HepG2 (cell line): Measurements from ENCODE around the gene RASSF7. TPM values are rescaled to one million over a fixed set of nuclear protein-coding genes. Genes with fewer than 3 reads are reported as not detected.

Experiments
- GATAD1 ChIP-seq: IDR thresholded peaks from 2 replicates; pipeline ENCODE4 v1.6.1; 2016; ENCODE audit warnings: missing genetic modification reagents, missing compliant biosample characterization
- HNRNPK ChIP-seq: fragments of 200-400 bp; formaldehyde crosslinking; IDR thresholded peaks from 2 replicates; pipeline ENCODE4 v1.6.1; 2018; ENCODE audit warnings: low read length, low read depth, moderate library complexity, mild to moderate bottlenecking; ENCODE audit not compliant: poor library complexity, severe bottlenecking
- KAT8 ChIP-seq: IDR thresholded peaks from 2 replicates; pipeline ENCODE4 v1.6.1; 2016; ENCODE audit warnings: missing genetic modification reagents, missing compliant biosample characterization
- KDM5A ChIP-seq: fragments of 200-600 bp; sonication (generic); IDR thresholded peaks from 2 replicates; pipeline ENCODE4 v1.7.0; 2018; ENCODE audit warnings: antibody characterized with exemption, mild to moderate bottlenecking, low read length, borderline replicate concordance
- PAX8 ChIP-seq: sonication (generic); formaldehyde crosslinking; IDR thresholded peaks from 2 replicates; pipeline ENCODE4 v1.8.0; 2022; ENCODE audit warnings: mild to moderate bottlenecking, missing genetic modification reagents, borderline replicate concordance
- PHB2 ChIP-seq: fragments of 450-650 bp; IDR thresholded peaks from 2 replicates; pipeline ENCODE4 v1.6.1; 2018; ENCODE audit not compliant: partially characterized antibody
- PHF21A ChIP-seq: sonication (generic); formaldehyde crosslinking; IDR thresholded peaks from 2 replicates; pipeline ENCODE4 v1.5.0; 2020; ENCODE audit warnings: mild to moderate bottlenecking, missing genetic modification reagents
- RERE ChIP-seq: IDR thresholded peaks from 2 replicates; pipeline ENCODE4 v1.6.1; 2016; ENCODE audit warnings: low read depth, missing genetic modification reagents, missing compliant biosample characterization
- SALL1 ChIP-seq: sonication (generic); formaldehyde crosslinking; IDR thresholded peaks from 2 replicates; pipeline ENCODE4 v1.8.0; 2022; ENCODE audit warnings: mild to moderate bottlenecking, missing genetic modification reagents
- SRSF4 ChIP-seq: fragments of 200-400 bp; formaldehyde crosslinking; IDR thresholded peaks from one replicate; pipeline ENCODE4 v1.6.1; 2018; ENCODE audit warnings: mild to moderate bottlenecking, low read depth, low read length, moderate library complexity; ENCODE audit not compliant: poor library complexity, severe bottlenecking
- TCF7 ChIP-seq: sonication (generic); IDR thresholded peaks from 2 replicates; pipeline ENCODE4 v1.6.1; 2016; ENCODE audit warnings: antibody characterized with exemption, low read depth
- ZBTB3 ChIP-seq: sonication (generic); formaldehyde crosslinking; IDR thresholded peaks from 2 replicates; pipeline ENCODE4 v1.4.0; 2020; ENCODE audit warnings: low read depth, mild to moderate bottlenecking, moderate library complexity, missing genetic modification reagents, borderline replicate concordance
- ZKSCAN8 ChIP-seq: IDR thresholded peaks from 2 replicates; pipeline ENCODE4 v1.6.1; 2016; ENCODE audit warnings: borderline replicate concordance, missing genetic modification reagents, missing compliant biosample characterization
- ZNF224 ChIP-seq: sonication (generic); formaldehyde crosslinking; IDR thresholded peaks from 2 replicates; pipeline ENCODE4 v1.5.0; 2020; ENCODE audit warnings: mild to moderate bottlenecking, missing genetic modification reagents
- ZNF326 ChIP-seq: sonication (generic); formaldehyde crosslinking; IDR thresholded peaks from 2 replicates; pipeline ENCODE4 v1.4.0; 2020; ENCODE audit warnings: missing genetic modification reagents, borderline replicate concordance
- ZNF383 ChIP-seq: sonication (generic); formaldehyde crosslinking; IDR thresholded peaks from 2 replicates; pipeline ENCODE4 v1.4.0; 2020; ENCODE audit warnings: missing genetic modification reagents, mild to moderate bottlenecking, borderline replicate concordance
- ZNF724P ChIP-seq: sonication (generic); formaldehyde crosslinking; IDR thresholded peaks from 2 replicates; pipeline ENCODE4 v1.8.0; 2022; ENCODE audit warnings: missing genetic modification reagents, borderline replicate concordance
- ZSCAN25 ChIP-seq: sonication (generic); formaldehyde crosslinking; IDR thresholded peaks from 2 replicates; pipeline ENCODE4 v1.8.0; 2022; ENCODE audit warnings: mild to moderate bottlenecking, missing genetic modification reagents
- polyA plus RNA-seq, 8 experiments: library from polyadenylated mRNA; depleted of rRNA in 3 of 8; stranded (reverse) in 7 of 8; unstranded in 1 of 8; fragments of >200 nt; fragmentation: Illumina TruSeq in 4 of 8; extraction: Trizol in 4 of 8; gene quantifications; 2 replicates each; pipeline versions ENCODE4 v1.2.1 to v1.2.3, GENCODE V29; 2011 to 2016; ENCODE audit warnings: low read depth in 4 of 8, missing spikeins in 1 of 8, mixed read lengths in 1 of 8; ENCODE audit not compliant: insufficient read depth in 1 of 8
- total RNA-seq, 5 experiments: library from RNA; depleted of rRNA; stranded (reverse); fragments of >200 nt; fragmentation: Illumina TruSeq; extraction: Trizol; gene quantifications; 2 replicates each; pipeline ENCODE4 v1.2.3, GENCODE V29; 2016; ENCODE audit warnings: low read depth in 1 of 5
- TF ChIP-seq, protein P1 (sequence below): sonication (generic); formaldehyde crosslinking; IDR thresholded peaks from 2 replicates; pipeline ENCODE4 v1.5.0; 2020; ENCODE audit warnings: mild to moderate bottlenecking, low read depth, missing genetic modification reagents, borderline replicate concordance
- TF ChIP-seq, protein P2 (sequence below): sonication (generic); formaldehyde crosslinking; IDR thresholded peaks from 2 replicates; pipeline ENCODE4 v1.8.1; 2023; ENCODE audit warnings: missing genetic modification reagents, mild to moderate bottlenecking, borderline replicate concordance

The RASSF7 gene
- total and polyA plus RNA-seq, 2 of the 13 experiments (the other 11 are each of a cell fraction or from before 2014, with no cell fraction given) = 20.2 to 28.6 TPM

- no peak for TF ChIP-seq RERE (CRISPR knock-in tag)
- no peak for TF ChIP-seq PAX8 (CRISPR knock-in tag)
- TF ChIP-seq, protein P1, sequence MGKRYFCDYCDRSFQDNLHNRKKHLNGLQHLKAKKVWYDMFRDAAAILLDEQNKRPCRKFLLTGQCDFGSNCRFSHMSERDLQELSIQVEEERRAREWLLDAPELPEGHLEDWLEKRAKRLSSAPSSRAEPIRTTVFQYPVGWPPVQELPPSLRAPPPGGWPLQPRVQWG (CRISPR knock-in tag) = no peak
- TF ChIP-seq ZBTB3 (CRISPR knock-in tag) = no peak
- TF ChIP-seq ZKSCAN8 (CRISPR knock-in tag) = no peak
- no peak for TF ChIP-seq ZNF224
- TF ChIP-seq ZSCAN25 (CRISPR knock-in tag) = no peak
- TF ChIP-seq ZNF724P (CRISPR knock-in tag) = no peak
- TF ChIP-seq TCF7 = no peak
- TF ChIP-seq GATAD1 (CRISPR knock-in tag) = no peak
- TF ChIP-seq SALL1 (CRISPR knock-in tag) = peak; percentile 58; the same call in 1 of the 2 replicates
- no peak for TF ChIP-seq SRSF4
- TF ChIP-seq PHF21A (CRISPR knock-in tag) = peak; percentile 51; the same call in 1 of the 2 replicates
- no peak for TF ChIP-seq HNRNPK
- no peak for TF ChIP-seq ZNF326 (CRISPR knock-in tag)
- no peak for TF ChIP-seq PHB2
- TF ChIP-seq KAT8 = no peak
- TF ChIP-seq, protein P2, sequence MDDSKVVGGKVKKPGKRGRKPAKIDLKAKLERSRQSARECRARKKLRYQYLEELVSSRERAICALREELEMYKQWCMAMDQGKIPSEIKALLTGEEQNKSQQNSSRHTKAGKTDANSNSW (CRISPR knock-in tag) = no peak
- TF ChIP-seq KDM5A = no peak
- no peak for TF ChIP-seq ZNF383 (CRISPR knock-in tag)
These were observed 19.2 kb downstream of the RASSF7 start (continued) for GRCh38 chr11:579830-580601.
